Stimulated activated CD4-positive, alpha-beta T cell treated with anti-CD3 and anti-CD28 coated beads, Interleukin-4, amount 100 ng/mL, for 24 hours (primary cell): ENCODE data around the gene SLC1A3.

Experiments
- DNase-seq: peaks from one replicate; pipeline ENCODE4 v3.0.0-alpha.2; 2020

The SLC1A3 gene

DNA sequence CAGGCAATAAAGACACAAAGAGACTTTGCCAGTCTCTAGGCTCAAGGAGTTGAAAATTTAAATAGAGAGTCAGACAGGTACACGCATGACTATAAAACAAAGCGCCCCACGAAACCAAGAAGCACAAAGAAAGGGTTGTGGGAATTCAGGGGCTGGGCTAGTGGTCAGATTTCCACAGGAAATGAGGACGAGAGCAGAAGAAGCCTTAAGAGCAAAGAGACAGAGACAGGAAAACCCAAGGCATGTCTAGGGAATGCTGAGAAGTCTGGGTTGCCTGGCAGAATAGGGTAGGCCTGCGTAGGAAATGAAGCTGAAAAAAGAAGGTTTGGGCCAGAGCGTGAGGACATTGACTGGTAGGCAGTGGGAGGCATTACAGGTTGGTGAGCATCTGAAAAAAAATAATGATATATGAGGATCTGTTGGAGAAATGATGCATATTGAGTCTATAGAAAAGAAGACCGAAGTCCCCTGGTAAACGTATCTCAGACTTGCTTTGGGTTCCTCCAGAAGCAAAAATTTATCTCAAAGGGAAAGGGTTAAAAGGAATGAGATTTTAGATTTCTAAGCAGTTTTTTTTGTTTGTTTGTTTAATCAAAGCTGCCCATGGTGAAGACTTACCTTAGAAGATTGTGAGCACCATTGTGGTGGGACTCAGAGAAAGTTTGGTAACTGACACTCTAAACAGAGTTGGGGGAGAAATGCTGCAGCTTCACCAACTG lies 51.8 kb downstream of the SLC1A3 start:
- no peak for DNase-seq

DNA sequence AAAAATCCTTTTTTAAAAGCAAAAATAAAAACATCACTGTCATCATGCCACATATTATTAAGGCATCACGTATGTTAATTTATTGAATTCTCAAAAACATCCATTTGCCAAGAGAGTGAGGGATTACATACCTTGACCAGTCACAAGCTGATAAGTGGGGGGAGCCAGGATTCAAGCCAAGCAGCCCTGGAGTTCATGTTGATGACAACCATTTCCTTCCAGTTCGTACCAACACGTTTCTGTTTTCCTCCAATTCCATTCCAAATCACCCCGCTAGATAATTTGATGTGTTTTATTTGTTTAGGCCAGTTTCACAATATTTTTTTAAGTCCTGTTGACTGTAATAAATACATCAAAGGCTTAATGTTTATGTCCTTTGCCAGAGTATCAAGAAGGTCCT lies 53.0 kb downstream of the SLC1A3 start:
- DNase-seq, result no peak

DNA sequence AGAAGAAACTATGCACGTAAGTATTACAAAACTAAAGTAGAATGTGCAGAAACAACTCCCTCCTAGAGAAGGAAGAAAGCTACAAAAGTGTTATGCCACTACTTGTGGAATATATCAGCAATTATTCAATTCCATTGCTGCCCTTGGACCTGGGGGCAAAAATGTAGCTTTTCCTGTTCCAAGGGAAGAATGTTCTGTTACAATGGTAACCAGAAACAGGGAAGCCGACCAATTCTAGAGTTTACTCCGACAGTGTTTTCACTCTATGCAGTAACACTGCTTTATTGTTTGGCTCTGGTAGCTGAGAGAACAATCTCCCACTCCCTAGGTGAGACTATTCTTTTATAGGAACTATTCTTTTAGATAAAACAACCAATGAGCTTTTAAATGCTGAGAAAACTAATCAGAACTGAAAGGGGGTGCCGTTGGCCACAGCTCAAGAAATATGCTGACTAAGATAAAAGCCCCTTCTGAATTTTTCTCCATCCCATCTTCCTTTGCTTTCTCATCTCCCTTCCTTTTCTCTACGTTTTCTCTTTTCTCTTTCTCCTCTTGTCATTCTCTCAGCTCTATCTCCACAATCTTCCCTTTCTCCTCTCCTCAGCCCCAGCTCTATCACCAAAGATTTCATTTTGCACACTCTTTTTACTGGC lies 54.1 kb downstream of the SLC1A3 start:
- DNase-seq, result no peak

DNA sequence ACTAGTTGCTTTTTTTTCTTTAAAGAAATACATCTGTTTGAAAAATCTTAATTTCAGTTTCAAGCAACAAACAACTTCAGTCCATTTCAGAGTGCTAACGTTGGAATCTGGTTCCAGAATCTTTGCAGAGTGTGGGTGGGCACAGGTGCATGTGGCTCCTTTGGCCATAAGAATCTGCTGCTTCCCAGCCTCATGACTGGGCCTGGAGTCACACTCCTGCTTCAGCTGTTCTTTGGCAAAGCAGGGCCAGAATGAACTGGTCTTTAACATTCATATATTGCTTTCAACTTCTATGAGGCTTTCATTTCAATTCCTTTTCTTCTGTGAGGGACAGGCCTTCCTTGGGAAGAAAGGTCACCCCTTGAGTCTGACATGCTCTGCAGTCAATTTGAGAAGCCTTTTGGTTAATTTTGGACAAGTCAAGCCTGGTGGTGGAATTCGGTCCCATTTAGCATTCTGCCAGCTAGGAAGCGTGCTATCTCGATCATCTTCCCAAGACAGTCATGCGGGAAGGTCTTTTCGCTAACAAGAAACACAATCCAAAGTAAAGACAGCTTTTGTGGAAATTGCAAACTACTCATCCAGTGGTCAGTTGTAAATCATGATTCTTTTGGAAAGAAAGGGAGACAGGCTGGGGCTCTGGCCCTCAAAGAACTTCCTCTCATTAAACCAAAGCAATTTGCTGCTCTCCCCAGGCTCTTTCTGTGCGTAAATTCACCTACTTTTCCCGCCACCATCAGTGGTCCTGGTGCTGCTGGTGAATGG lies 55.2 kb downstream of the SLC1A3 start:
- no peak for DNase-seq

DNA sequence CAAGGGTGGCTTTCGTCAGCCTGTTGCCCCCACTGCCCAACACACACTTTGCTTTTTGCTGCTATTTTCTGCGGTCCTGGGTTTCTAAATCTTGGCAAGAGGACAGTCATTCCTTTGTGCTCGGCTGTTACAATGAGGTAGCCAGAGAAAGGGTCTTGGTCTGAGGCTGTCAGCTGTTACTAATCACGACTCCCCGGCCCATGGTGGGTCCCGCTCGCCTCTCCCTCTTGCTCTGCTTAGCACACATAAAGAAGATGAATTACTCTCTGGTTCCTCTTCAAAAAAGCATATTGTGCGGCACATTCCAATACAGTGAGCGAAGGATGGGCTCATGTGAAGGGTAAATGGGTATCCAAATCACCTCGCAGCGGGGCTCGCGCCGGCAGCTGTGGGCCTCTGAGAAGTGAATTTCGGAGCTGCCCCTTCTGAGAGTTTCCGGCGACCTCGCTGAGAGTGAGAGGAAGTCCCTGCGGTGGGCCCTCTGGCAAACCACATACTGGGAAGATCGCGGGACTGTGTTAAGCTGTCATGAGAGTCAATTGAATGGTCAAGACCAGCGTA lies 56.0 kb downstream of the SLC1A3 start:
- no peak for DNase-seq

DNA sequence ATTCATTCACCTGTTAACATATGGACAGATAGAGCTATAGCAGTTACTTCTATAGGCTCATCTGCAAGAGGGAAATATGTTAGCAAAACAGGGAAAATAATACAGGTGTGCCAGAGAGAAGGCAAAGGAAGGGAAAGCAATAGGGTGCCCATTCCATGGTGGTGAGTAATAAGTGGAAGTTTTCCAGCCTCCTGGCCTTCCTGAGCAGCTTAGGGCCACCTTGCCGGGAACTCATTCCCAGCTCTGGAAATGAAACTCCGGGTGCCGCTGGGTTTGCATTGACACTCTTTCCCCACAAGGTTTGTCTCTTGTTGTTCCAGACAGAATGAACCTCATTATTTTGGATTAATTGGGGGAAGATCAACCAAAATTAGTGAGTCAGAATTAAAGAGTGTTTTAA lies 58.4 kb downstream of the SLC1A3 start:
- DNase-seq, result no peak

DNA sequence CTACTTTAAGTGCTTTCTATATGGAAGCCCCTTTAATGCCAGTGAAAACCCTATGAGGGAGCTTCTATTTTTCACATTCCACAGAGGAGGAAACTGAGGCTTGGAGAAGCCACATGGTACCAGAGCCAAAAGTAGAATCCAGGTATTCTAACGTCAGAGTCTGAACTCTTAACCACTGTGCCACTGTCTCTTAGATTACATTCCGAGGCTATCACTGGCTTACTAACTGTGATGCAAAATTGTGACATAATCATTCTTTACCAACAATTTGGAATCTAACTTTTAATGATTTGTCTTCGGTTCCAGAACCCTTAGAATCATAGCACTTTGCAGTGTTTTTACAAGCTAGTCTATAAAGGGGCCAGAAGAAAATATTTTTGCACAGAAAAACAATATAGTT lies 59.2 kb downstream of the SLC1A3 start:
- DNase-seq, result no peak

DNA sequence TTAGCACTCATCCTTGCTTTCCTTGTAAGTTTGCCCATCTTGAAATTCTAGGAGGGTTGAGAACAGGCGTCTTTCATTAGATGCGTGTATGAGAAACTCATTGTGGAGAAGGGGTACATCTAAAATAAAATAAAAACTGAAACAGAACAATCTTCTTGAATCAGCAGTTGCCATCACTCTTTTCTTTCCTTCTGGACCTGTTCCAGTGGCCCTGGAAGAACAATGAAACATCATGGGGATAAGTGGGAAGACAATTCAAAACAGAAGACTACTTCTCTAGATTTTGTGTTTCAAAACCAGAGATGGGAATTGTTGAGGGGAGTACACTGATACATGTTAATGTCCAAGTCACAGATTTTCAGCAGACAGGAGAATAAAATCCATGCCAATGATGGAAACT lies 59.9 kb downstream of the SLC1A3 start:
- DNase-seq, result no peak

DNA sequence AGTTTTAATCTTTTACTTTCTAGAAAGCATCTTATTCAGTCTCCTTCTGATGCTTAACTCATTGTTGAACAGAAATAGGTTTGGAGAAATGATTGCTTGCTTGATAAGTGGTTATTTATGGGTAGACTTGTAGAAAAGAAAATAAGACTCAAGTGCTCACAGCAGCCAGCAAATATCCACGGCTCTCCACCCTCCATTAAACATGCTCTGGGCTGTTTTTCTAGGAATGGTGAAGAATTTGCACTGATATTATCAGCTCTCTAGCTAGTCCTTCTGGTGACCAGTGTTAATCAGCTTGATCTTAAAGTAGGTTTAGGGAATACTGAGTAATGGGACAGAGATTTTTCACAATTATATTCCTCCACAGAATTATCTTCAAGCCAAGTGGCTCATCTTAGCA lies 60.6 kb downstream of the SLC1A3 start:
- DNase-seq, result no peak

DNA sequence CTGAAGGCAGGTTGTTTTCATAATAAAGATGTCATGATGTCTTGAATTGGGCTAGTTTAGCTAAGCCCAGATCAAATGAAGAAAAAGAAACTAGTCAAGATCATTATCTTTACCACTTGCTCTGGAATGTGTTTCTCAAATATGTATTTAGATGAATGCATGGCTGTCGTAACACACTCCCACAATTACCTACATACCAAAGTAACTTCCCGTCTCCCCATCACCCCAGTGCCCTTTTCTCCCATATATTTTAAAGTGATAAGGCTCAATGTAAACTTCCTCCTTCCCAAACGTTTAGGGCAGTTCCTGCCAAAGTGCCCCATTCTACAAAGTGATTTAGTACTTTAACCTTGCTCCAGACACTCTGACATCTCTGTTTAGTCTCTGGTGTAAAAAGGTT lies 61.4 kb downstream of the SLC1A3 start:
- no peak for DNase-seq

DNA sequence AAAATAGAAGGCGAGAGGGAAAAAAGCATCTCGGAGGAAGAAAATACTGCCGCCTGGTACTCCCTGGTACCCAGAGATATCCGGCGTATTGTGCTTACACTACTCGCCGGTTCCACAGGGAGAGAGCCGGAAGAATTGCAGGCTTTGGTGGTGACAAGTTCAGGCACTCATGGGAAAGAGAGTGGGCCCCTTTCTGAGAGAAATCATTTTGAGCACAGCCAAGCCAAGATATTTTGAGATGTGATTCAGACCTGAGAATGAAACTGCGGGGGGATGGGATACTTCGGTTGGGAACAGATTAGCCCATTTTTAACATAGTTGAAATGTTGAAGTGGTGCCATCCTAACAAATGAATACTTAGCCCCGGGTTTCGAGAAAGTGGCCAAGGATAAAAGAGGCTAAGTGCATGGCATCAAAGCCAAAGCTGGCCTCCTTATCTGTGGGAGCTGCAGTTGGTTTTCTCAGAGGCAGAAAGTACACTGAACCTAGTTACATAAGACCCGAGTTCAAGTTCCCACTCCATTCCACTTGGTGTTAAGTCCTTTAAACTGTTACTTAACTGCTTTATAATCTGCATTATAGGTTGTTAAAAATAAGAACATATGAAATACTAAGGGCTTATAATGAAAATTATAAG lies 62.7 kb downstream of the SLC1A3 start:
- DNase-seq, result no peak

DNA sequence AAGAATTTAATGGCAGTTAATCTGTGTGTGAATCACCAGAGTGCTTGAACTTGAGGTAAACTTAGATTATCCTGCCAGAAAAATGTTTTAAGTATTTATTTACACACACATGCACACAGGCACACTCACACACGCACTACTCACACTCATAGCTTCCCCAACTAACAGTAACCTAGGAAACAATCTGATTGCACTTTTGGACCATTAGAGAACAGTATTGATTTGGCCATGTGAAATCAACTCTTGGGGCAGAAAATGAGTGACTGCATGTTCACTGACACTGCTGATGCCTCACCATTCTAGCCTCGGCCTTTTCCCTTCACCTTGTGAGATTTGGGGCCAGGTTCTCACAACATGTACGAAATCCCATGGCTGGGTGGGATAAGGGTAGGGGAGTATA lies 64.1 kb downstream of the SLC1A3 start:
- no peak for DNase-seq

DNA sequence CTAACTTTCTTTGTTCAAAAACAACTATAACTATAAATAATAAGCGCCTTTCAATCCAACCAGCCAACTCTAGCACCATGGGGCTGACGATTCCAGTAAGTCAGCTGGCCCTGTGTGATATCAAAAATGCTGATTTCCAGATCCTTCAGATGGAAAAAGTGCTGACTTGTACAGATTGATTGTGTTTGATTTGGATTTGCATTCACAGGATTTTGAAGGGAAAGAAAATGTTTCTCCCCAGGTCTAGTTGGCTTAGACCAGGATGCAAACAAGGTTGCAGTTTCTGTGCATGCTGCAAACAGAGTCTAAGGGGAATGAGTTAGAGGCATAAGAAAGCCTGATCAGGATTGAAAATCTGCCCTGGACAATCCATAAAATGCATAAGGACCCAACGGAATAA lies 68.9 kb downstream of the SLC1A3 start:
- DNase-seq, result no peak

DNA sequence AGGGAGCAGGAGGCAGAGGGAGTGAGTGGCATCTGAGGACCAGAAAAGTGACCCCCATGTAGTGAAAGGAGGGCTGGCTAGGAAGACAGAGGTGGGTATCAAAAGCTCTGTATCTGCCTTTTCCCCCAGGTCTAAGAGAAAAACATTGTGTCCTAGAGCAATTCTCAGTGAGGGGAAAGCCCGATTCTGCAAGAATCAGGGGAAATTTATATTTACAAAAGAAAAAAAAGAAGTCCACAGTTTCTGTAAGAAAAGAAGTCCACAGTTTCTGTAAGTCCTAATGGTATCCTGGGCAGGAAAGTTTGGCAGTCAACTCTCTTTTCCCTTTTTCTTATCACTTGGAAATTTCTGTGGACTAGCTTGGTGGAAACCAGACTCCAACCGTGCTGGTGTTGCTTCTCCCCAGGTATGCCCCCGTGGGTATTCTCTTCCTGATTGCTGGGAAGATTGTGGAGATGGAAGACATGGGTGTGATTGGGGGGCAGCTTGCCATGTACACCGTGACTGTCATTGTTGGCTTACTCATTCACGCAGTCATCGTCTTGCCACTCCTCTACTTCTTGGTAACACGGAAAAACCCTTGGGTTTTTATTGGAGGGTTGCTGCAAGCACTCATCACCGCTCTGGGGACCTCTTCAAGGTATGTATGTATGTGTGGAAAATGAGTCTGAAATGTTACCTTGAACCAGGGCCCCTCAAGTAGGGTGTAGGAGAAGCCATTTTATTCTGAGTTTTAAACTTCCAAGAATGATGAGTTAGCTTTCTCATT lies 73.0 kb downstream of the SLC1A3 start:
- no peak for DNase-seq

DNA sequence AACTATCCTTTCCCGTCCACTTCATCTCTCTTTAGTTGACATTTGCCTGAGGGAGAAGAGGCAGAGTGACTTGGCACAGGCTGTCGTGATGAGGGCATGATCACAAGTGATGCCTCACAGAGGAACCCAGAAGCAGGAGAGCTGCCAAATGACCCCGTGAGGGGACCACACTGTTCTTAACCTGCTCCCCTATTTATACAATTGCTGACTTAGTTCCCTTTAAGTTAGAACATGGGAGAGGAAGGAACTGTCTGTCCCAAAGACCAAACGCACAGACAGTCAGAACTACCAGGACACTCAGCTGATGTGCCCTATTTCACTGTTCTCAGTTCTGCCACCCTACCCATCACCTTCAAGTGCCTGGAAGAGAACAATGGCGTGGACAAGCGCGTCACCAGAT lies 73.7 kb downstream of the SLC1A3 start:
- DNase-seq, result no peak

DNA sequence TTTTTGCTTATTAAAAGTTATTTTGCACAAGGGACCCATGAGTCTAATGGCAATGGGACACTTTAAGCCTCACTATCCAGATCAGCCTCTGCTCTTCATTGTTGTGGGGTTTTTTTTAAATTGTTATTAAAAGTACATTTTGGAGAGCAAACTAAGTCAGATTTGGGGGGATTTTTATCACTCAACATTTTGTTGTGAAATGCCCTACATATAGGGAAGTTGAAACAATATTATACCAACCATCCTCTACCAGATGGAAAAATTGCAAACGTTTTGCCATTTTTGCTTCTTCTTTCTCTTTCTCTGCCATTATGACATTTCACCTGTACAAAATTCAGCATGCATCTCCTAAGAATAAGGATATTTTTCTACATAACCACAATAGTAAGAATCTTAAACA lies 75.3 kb downstream of the SLC1A3 start:
- DNase-seq, result no peak

DNA sequence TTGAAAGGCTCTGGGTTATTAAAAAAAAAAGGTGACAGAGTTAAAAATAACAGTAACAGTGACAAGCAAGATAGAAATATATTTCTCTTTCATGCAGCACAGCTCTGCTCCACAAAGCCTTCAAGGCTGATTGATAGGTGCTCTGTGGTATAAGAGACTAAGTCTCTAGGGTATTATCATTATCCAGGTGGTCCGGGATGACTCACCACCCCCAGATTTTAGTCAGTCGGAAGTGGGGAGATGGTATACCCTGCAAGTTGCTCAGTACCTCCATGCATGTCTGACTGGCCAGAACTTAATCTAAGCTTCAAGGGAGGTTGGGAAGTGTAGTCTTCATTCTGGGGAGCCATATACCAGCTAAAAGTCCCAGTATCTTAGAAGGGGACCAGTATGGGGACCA lies 76.1 kb downstream of the SLC1A3 start:
- no peak for DNase-seq

DNA sequence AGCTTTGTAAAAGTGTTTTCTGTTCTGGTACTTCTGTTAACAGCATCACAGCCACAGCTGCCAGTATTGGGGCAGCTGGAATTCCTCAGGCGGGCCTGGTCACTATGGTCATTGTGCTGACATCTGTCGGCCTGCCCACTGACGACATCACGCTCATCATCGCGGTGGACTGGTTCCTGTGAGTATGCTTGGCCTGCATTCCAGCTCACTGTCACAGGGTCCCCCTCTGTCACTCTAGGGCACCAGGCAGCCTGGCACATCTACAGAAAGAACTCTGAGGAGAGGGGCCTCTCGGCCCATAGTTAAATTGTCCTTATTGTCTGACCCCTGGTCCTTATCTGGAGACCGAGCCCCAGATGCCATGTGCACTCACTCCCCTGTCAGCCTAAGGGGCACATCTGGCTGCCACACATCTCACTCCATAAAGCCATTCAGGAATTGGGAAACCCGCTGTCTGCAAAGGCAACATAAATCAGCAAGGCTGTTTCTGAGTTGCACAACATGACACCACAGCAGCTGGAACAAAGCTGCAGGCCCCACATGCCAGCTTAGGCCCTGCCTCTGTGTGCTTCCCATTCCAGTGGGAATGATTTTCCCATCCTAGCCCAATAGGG lies 77.5 kb downstream of the SLC1A3 start:
- DNase-seq, result no peak

DNA sequence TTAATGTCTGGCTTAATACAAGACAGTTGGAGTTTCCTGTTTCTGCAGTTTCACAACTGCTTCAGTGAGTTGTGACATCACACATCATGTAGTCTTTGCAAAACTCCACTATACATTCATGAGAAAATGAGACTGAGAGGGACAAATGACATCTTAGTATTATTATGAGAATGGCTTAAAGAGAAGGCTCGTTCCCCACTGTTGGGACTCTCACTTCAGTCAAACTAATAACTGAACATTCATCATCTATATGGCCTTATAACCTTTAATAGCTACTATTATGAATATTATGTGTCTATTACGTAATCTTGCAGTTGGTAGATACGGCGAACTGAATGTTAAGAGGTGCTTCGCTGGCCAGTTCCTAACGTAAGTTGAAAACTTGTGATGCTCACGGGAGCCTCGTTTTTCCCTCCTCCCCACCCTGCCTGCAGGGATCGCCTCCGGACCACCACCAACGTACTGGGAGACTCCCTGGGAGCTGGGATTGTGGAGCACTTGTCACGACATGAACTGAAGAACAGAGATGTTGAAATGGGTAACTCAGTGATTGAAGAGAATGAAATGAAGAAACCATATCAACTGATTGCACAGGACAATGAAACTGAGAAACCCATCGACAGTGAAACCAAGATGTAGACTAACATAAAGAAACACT lies 79.4 kb downstream of the SLC1A3 start:
- no peak for DNase-seq

DNA sequence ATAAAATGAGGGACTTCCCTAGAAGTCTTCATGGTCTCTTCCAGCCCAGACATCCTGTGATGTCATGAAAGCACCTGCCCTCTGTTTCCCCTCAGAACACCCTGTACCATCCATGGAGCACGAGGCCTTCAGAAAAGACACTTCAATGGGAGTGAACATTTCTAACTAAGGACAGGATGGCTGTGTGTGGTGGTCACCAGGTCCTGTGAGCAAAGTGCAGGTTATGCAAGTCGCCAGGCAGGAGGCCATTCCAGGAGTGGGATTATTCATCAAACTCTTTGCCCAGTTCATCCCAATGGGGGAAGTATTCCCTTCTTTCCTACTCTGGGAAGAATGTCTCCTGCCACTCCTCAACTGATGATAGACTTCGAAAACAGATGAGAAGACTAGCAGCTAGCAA lies 80.5 kb downstream of the SLC1A3 start:
- no peak for DNase-seq

DNA sequence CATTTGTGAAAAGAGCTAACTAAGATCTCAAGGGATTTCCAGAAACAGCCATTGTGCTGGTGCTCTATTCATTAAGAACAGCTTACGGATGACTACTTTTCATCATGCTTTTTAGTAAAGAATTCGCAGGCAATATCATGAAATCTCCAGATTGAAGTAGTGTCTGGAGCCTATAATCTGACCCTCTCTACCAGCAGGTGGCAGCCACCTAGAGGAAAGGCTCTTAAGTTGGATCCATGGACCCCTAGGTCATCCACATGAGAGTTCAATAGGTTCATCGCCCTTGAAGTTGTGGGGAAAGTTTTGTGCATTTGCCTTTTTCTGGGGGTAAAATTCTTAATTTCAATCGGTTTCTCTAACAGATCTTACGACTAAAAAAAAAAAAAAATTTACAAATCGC lies 82.3 kb downstream of the SLC1A3 start:
- no peak for DNase-seq

DNA sequence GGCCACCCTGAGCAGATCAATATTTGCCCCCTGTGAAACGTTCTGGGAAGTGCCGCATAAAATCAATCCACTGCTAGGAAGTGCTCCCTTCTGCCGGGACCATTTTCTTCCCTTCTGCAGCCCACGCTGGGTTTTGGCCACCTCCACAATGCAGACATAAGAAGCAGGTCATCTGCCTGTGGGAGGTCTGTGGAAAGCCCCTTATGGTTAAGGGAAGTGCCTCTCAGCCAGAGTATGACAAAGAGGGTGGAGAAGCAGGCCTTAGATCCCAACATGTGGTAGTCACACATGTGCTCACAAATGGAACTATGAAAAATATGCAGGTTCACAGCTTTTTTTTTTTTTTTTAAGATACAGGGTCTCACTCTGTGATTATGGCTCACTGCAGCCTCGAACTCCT lies 82.8 kb downstream of the SLC1A3 start:
- DNase-seq, result no peak
